Sigmoid colon (tissue), 7 donors: ENCODE results near the gene USP37. TPM values are rescaled to one million over a fixed set of nuclear protein-coding genes. Genes with fewer than 3 reads are reported as not detected.

Experiments
- DNase-seq: peaks from one replicate; pipeline ENCODE4 v3.0.0-alpha.2; 2019
- H3K27ac ChIP-seq, 4 donors: fragments of 200-600 bp; sonication (generic); one replicate each; pipeline ENCODE4 v1.5.1; 2016 to 2019; ENCODE audit warnings: mild to moderate bottlenecking in 1 of 4
- H3K27me3 ChIP-seq, 3 donors: fragments of 200-600 bp; sonication (generic); one replicate each; pipeline ENCODE4 v1.5.1; 2019; ENCODE audit warnings: mild to moderate bottlenecking in 1 of 3
- H3K36me3 ChIP-seq, 4 donors: fragments of 200-600 bp; sonication (generic); one replicate each; pipeline ENCODE4 v1.5.1; 2016 to 2019
- H3K4me1 ChIP-seq, 4 donors: fragments of 200-600 bp; sonication (generic); one replicate each; pipeline ENCODE4 v1.5.1; 2017 to 2019
- H3K4me3 ChIP-seq, 4 donors: fragments of 200-600 bp; sonication (generic); one replicate each; pipeline ENCODE4 v1.5.1; 2017 to 2019; ENCODE audit warnings: mild to moderate bottlenecking in 2 of 4, moderate library complexity in 1 of 4
- H3K9me3 ChIP-seq, 4 donors: fragments of 200-600 bp in 3 of 4; sonication (generic) in 3 of 4; one replicate each; pipeline versions ENCODE4 v1.5.1 to v1.6.1; 2013 to 2019
- CTCF ChIP-seq, 4 experiments: fragments of 450-650 bp in 3 of 4; fragments of 200-600 bp in 1 of 4; IDR thresholded peaks; one replicate each; pipeline ENCODE4 v1.5.1; 2016 to 2019; ENCODE audit warnings: antibody characterized with exemption in 4 of 4, mild to moderate bottlenecking in 3 of 4, moderate library complexity in 2 of 4
- EP300 ChIP-seq, 4 donors: sonication (generic); formaldehyde crosslinking; IDR thresholded peaks; one replicate each; pipeline ENCODE4 v1.6.1; 2017; ENCODE audit warnings: antibody characterized with exemption in 4 of 4
- POLR2A ChIP-seq, 2 donors: fragments of 450-650 bp; IDR thresholded peaks; one replicate each; pipeline ENCODE4 v1.6.1; 2016; ENCODE audit warnings: antibody characterized with exemption in 2 of 2, mild to moderate bottlenecking in 2 of 2, moderate library complexity in 2 of 2
- POLR2AphosphoS5 ChIP-seq, 4 donors: sonication (generic); formaldehyde crosslinking; IDR thresholded peaks; one replicate each; pipeline ENCODE4 v1.6.1; 2017; ENCODE audit warnings: antibody characterized with exemption in 4 of 4
- WGBS, 2 donors: extraction: QIAGEN DNeasy Blood & Tissue Kit; methylation state at CpG; one replicate each; pipeline ENCODE4 v1.1.7; 2013; 5-methylcytosine and 5-hydroxymethylcytosine counted together
- intact Hi-C: fragments of 100-400 bp; cut with DNase I; formaldehyde crosslinking; loops from one replicate; pipeline ENCODE4 v1.15.1; 2023
- polyA plus RNA-seq, 3 donors: library from polyadenylated mRNA; stranded (reverse); fragments of 200-250 nt; gene quantifications; one replicate each; pipeline ENCODE4 v1.2.3, GENCODE V29; 2013
- small RNA-seq, 3 donors: library from RNA; depleted of rRNA; stranded (forward); fragments of <200 nt; gene quantifications; one replicate each; pipeline ENCODE3, GENCODE V24; 2016
- total RNA-seq, 4 donors: library from RNA; depleted of rRNA; stranded (reverse); fragments of >200 nt; gene quantifications; one replicate each; pipeline ENCODE4 v1.1.0, GENCODE V29; 2016
- donor health status: healthy with polysubstance abuse.
- donor health status: Bipolar disorder and iron deficiency.
- donor health status: healthy.

The USP37 gene
- total and polyA plus RNA-seq, 7 donors = 1.8 to 11.4 (median 6.6) TPM

DNA sequence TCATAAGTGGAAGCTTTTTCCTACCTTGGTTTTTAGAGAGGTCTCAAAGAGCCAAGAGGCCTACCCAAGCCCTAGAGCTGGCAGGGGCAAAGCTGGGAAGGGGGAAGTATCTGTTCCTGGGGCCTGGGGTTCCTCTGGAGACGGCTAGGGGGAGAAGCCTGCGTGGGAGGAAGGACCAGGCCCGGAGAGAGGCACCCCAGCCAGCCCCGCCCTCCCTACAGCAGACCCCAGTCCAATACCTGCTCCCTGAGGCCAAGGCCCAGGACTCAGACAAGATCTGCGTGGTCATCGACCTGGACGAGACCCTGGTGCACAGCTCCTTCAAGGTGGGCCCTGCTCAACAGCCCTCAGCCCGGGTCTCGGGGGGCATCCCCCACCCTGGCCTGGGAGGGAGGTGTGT, 166.3 kb downstream of the USP37 start:
- intact Hi-C loops = loop anchor here (10.0 kb wide), 1 partner anchor 253 kb away; the partner anchor contains the start of genes BCS1L and ZNF142
- H3K4me1 ChIP-seq = peaks cover 0 to 63% (median 53%) of the 10 kb centered on the region in 4 donors
- H3K27ac ChIP-seq = peak overlapping the region; percentile 97 to 100 (median 100)
- 71 to 73% methylated on average over 9 of the region's 9 CpGs for WGBS, 2 donors
- H3K9me3 ChIP-seq = no peaks in the 10 kb centered on the region
- no peak for TF ChIP-seq EP300 (IDR thresholded peaks at IDR 0.05)
- TF ChIP-seq CTCF (IDR thresholded peaks at IDR 0.05) = no peak
- TF ChIP-seq POLR2AphosphoS5 (IDR thresholded peaks at IDR 0.05) = no peak
- TF ChIP-seq POLR2A (IDR thresholded peaks at IDR 0.05) = no peak
- H3K27me3 ChIP-seq = no peaks in the 10 kb centered on the region
- H3K36me3 ChIP-seq = peaks cover 11 to 40% (median 31%) of the 10 kb centered on the region in 4 donors
- H3K4me3 ChIP-seq = peak overlapping the region in 3 of 4 donors; percentile 92 to 98 (median 97)
- peak; percentile 70 for DNase-seq

DNA sequence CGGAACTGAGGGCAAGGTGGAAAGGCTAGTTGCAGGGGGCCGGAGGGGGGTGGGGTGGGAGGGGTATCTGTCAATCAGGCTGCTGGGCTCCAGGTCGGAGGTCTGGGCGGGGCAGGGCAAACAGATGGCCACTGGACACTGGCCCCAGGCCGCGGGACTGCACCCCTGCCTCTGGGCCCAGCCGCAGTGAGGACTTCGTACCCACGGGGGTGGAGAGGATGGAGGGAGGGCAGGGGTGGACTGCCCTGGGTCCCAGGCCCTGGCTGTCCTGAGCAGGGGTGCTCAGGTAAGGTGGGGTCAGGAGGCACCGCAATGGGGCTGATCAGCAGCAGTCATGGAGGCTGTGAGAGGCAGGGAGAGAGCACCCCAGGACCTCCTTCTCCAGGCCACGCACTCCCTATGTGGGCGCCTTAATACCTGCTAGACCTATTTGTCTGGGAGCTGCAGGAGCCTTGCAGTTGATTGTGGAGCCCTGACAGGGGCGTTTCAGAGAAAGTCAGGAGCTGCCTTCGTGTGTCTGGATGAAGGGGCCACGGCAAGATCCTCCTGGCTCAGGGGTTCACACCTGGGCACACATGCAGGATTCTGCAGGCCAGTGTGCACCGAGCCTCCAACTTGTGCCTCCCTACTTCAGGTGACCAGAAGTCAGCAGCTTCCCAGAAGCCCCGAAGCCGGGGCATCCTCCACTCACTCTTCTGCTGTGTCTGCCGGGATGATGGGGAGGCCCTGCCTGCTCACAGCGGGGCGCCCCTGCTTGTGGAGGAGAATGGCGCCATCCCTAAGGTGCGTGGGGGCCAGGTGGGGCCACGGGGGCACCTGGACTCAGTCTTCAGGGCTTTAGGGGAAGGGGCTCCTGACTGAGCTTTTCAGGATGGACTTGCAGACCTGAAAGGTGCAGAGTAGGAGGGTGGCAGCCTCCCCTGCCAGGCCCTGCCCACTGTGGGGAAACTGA, 166.9 kb downstream of the USP37 start:
- Histone ChIP-seq H3K27ac (peak overlapping the region; percentile 97 to 100 (median 100)), H3K27me3 (no peaks in the 10 kb centered on the region), H3K36me3 (peaks cover 11 to 40% (median 31%) of the 10 kb centered on the region in 4 donors), H3K4me3 (peak overlapping the region; percentile 92 to 100 (median 98)), H3K9me3 (no peaks in the 10 kb centered on the region), H3K4me1 (peaks cover 0 to 63% (median 56%) of the 10 kb centered on the region in 4 donors)
- intact Hi-C loops = loop anchor here (10.0 kb wide), 1 partner anchor 254 kb away; the partner anchor contains the start of genes BCS1L and ZNF142
- WGBS, 2 donors = 25 to 39% methylated on average over 24 of the region's 24 CpGs
- DNase-seq = peak; percentile 73
- TF ChIP-seq POLR2AphosphoS5 (IDR thresholded peaks at IDR 0.05) = no peak
- no peak for TF ChIP-seq EP300 (IDR thresholded peaks at IDR 0.05)
- TF ChIP-seq CTCF (IDR thresholded peaks at IDR 0.05) = no peak
- TF ChIP-seq POLR2A (IDR thresholded peaks at IDR 0.05) = no peak

Small RNA genes lying within 50 kb of the gene (small RNA-seq; reads per million reads assigned to genes)
- gene MIR26B = 553 to 940 (median 557) reads per million in 3 donors
- 0 reads per million in 3 donors for gene RNU6-136P

Other genes starting within 250 kb of the USP37 start
- not detected for gene CATIP, start 211.5 kb downstream of the USP37 start, total RNA-seq
- under 1 TPM in 1 of 3 donors, not detected in 2; 0.07 TPM for gene CATIP, start 211.5 kb downstream of the USP37 start, polyA plus RNA-seq
- gene SLC11A1, start 186.1 kb downstream of the USP37 start, total RNA-seq = 10 to 100 TPM; 13.8 to 19.0 (median 16.9) TPM
- 1 to 10 TPM; 1.2 to 7.0 (median 1.6) TPM for gene SLC11A1, start 186.1 kb downstream of the USP37 start, polyA plus RNA-seq
- gene CTDSP1, start 168.5 kb downstream of the USP37 start, total RNA-seq = 10 to 100 TPM; 78.4 to 90.3 (median 80.7) TPM
- 100 to 1,000 TPM in 2 of 3 donors, 10 to 100 TPM in 1; 75.1 to 120 (median 105) TPM for gene CTDSP1, start 168.5 kb downstream of the USP37 start, polyA plus RNA-seq
- 1 to 10 TPM in 1 of 4 donors, under 1 TPM in 1, not detected in 2; 0.71 to 2.8 TPM for gene VIL1, start 149.2 kb downstream of the USP37 start, total RNA-seq
- gene VIL1, start 149.2 kb downstream of the USP37 start, polyA plus RNA-seq = 100 to 1,000 TPM; 111 to 172 (median 170) TPM
- 10 to 100 TPM; 25.0 to 36.2 (median 28.5) TPM for gene CNOT9, start 488 bp upstream of the USP37 start, total RNA-seq
- 10 to 100 TPM in 1 of 3 donors, 1 to 10 TPM in 2; 9.6 to 23.8 (median 9.7) TPM for gene CNOT9, start 488 bp upstream of the USP37 start, polyA plus RNA-seq
- gene PLCD4, start 39.5 kb upstream of the USP37 start, total RNA-seq = 10 to 100 TPM; 10.9 to 42.4 (median 30.4) TPM
- under 1 TPM in 1 of 3 donors, not detected in 2; 0.64 TPM for gene PLCD4, start 39.5 kb upstream of the USP37 start, polyA plus RNA-seq
- gene ZNF142, start 91.3 kb upstream of the USP37 start, total RNA-seq = 10 to 100 TPM; 14.6 to 24.4 (median 19.5) TPM
- gene ZNF142, start 91.3 kb upstream of the USP37 start, polyA plus RNA-seq = 10 to 100 TPM in 1 of 3 donors, 1 to 10 TPM in 2; 1.6 to 10.2 (median 4.8) TPM
- 10 to 100 TPM; 20.7 to 42.5 (median 25.2) TPM for gene BCS1L, start 91.3 kb upstream of the USP37 start, total RNA-seq
- 10 to 100 TPM; 13.4 to 27.8 (median 20.4) TPM for gene BCS1L, start 91.3 kb upstream of the USP37 start, polyA plus RNA-seq
- gene RNF25, start 103.7 kb upstream of the USP37 start, total RNA-seq = 10 to 100 TPM in 3 of 4 donors, 1 to 10 TPM in 1; 6.4 to 24.7 (median 21.9) TPM
- 10 to 100 TPM; 11.6 to 19.2 (median 14.3) TPM for gene RNF25, start 103.7 kb upstream of the USP37 start, polyA plus RNA-seq
- 10 to 100 TPM; 13.6 to 79.5 (median 27.0) TPM for gene STK36, start 103.7 kb upstream of the USP37 start, total RNA-seq
- 10 to 100 TPM in 1 of 3 donors, 1 to 10 TPM in 2; 3.9 to 15.8 (median 4.2) TPM for gene STK36, start 103.7 kb upstream of the USP37 start, polyA plus RNA-seq
- gene TTLL4, start 142.5 kb upstream of the USP37 start, total RNA-seq = 10 to 100 TPM; 11.4 to 16.0 (median 12.5) TPM
- gene TTLL4, start 142.5 kb upstream of the USP37 start, polyA plus RNA-seq = 10 to 100 TPM in 1 of 3 donors, 1 to 10 TPM in 2; 6.0 to 15.1 (median 6.0) TPM
- gene CYP27A1, start 213.8 kb upstream of the USP37 start, total RNA-seq = 10 to 100 TPM; 21.9 to 30.1 (median 25.7) TPM
- 10 to 100 TPM; 13.5 to 17.4 (median 14.6) TPM for gene CYP27A1, start 213.8 kb upstream of the USP37 start, polyA plus RNA-seq